Measurements from ENCODE around the gene NUB1.

- TF ChIP-seq, protein P1, sequence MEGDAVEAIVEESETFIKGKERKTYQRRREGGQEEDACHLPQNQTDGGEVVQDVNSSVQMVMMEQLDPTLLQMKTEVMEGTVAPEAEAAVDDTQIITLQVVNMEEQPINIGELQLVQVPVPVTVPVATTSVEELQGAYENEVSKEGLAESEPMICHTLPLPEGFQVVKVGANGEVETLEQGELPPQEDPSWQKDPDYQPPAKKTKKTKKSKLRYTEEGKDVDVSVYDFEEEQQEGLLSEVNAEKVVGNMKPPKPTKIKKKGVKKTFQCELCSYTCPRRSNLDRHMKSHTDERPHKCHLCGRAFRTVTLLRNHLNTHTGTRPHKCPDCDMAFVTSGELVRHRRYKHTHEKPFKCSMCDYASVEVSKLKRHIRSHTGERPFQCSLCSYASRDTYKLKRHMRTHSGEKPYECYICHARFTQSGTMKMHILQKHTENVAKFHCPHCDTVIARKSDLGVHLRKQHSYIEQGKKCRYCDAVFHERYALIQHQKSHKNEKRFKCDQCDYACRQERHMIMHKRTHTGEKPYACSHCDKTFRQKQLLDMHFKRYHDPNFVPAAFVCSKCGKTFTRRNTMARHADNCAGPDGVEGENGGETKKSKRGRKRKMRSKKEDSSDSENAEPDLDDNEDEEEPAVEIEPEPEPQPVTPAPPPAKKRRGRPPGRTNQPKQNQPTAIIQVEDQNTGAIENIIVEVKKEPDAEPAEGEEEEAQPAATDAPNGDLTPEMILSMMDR (IDR thresholded peaks at IDR 0.05): no peak
- TF ChIP-seq POLR2A (IDR thresholded peaks at IDR 0.05): no peak
Observed at GRCh38 chr7:151387161-151388006, 45.8 kb downstream of the NUB1 start.
